NCI-H774 (cell line): Measurements from ENCODE around the gene TNS3.
A peak's percentile ranks its signal among the peaks of the same experiment; 100 is the strongest.

Experiments used
- DNase-seq: peaks from one replicate; lab custom pipeline; 2025; lab: John Stamatoyannopoulos, UW

Gene TNS3

GRCh38 chr7:47521816-47522561 is 59.9 kb downstream of the TNS3 start:
- no peak for DNase-seq

- no peak for DNase-seq
These were observed 60.7 kb downstream of the TNS3 start for GRCh38 chr7:47521011-47521795.

GRCh38 chr7:47520406-47520805 is 61.5 kb downstream of the TNS3 start:
- no peak for DNase-seq

GRCh38 chr7:47518827-47519226 is 63.1 kb downstream of the TNS3 start:
- DNase-seq, result no peak

- DNase-seq, result no peak
These were observed 64.0 kb downstream of the TNS3 start for GRCh38 chr7:47517821-47518480.

GRCh38 chr7:47516985-47517600 is 64.8 kb downstream of the TNS3 start:
- DNase-seq, result peak; percentile 28

- no peak for DNase-seq
These were observed 65.5 kb downstream of the TNS3 start for GRCh38 chr7:47516386-47516785.

GRCh38 chr7:47515305-47515834 is 66.5 kb downstream of the TNS3 start:
- DNase-seq, result no peak

GRCh38 chr7:47514818-47515217 is 67.1 kb downstream of the TNS3 start:
- no peak for DNase-seq

- no peak for DNase-seq
These were observed 67.5 kb downstream of the TNS3 start for GRCh38 chr7:47514367-47514766.

- no peak for DNase-seq
These were observed 68.1 kb downstream of the TNS3 start for GRCh38 chr7:47513741-47514241.

- no peak for DNase-seq
These were observed 69.3 kb downstream of the TNS3 start for GRCh38 chr7:47512481-47513176.

- no peak for DNase-seq
These were observed 70.1 kb downstream of the TNS3 start for GRCh38 chr7:47511699-47512370.

- DNase-seq, result no peak
These were observed 71.1 kb downstream of the TNS3 start for GRCh38 chr7:47510786-47511185.

GRCh38 chr7:47510192-47510591 is 71.7 kb downstream of the TNS3 start:
- DNase-seq, result no peak

GRCh38 chr7:47509571-47509970 is 72.3 kb downstream of the TNS3 start:
- no peak for DNase-seq

- no peak for DNase-seq
These were observed 73.2 kb downstream of the TNS3 start for GRCh38 chr7:47508389-47509380.

- DNase-seq, result no peak
These were observed 74.4 kb downstream of the TNS3 start for GRCh38 chr7:47507522-47507921.
